PC-9 (cell line): ENCODE data around the gene NINJ1. TPM values are rescaled to one million over a fixed set of nuclear protein-coding genes. Genes with fewer than 3 reads are reported as not detected.

Experiments
- BruUV-seq: library from RNA; stranded (reverse); fragments of 400-500 nt; replicated peaks from 2 replicates; lab custom pipeline; 2021; lab: Mats Ljungman, UMichigan
- CTCF ChIA-PET: fragments of 300-600 bp; sonication (Branson Sonifier 250); formaldehyde crosslinking; loops from one replicate; lab custom pipeline; 2022; ENCODE audit warnings: antibody characterized with exemption; lab: Charles Lee
- POLR2A ChIA-PET: fragments of 300-600 bp; sonication (Branson Sonifier 250); formaldehyde crosslinking; loops from one replicate; lab custom pipeline; 2022; ENCODE audit warnings: antibody characterized with exemption; ENCODE audit not compliant: unreplicated experiment; lab: Charles Lee
- DNase-seq, 2 experiments: peaks; one replicate each; pipeline versions ENCODE4 v3.0.0 to v3.0.0-alpha.2; 2015 to 2022; ENCODE audit warnings: mixed read lengths in 1 of 2
- H2AFZ ChIP-seq: fragments of 200-600 bp; sonication (generic); 2 replicates; pipeline ENCODE4 v1.8.1; 2017; ENCODE audit warnings: antibody characterized with exemption
- H3F3A ChIP-seq: fragments of 200-600 bp; sonication (generic); 2 replicates; pipeline ENCODE4 v1.8.1; 2017; ENCODE audit warnings: antibody characterized with exemption, mild to moderate bottlenecking, low read depth; ENCODE audit not compliant: insufficient read depth
- H3K27ac ChIP-seq: fragments of 200-600 bp; sonication (generic); 2 replicates; pipeline ENCODE4 v1.6.1; 2016; ENCODE audit warnings: mixed run types
- H3K27me3 ChIP-seq: fragments of 200-600 bp; sonication (generic); 2 replicates; pipeline ENCODE4 v1.6.1; 2016; ENCODE audit warnings: low read depth, mixed run types; ENCODE audit not compliant: insufficient read depth
- H3K36me3 ChIP-seq: fragments of 200-600 bp; sonication (generic); 2 replicates; pipeline ENCODE4 v1.6.1; 2016; ENCODE audit warnings: low read depth, mixed run types
- H3K4me1 ChIP-seq: fragments of 200-600 bp; sonication (generic); replicated peaks from 2 replicates; pipeline ENCODE4 v1.6.1; 2016; ENCODE audit warnings: mixed run types; ENCODE audit not compliant: insufficient read depth
- H3K4me2 ChIP-seq: fragments of 200-600 bp; sonication (generic); 2 replicates; pipeline ENCODE4 v1.6.1; 2017; ENCODE audit warnings: mixed run types
- H3K4me3 ChIP-seq: fragments of 200-600 bp; sonication (generic); 2 replicates; pipeline ENCODE4 v1.6.1; 2016; ENCODE audit warnings: mixed run types
- H3K79me2 ChIP-seq: fragments of 200-600 bp; sonication (generic); 2 replicates; pipeline ENCODE4 v1.6.1; 2017; ENCODE audit warnings: low read depth, mixed run types
- H3K9me2 ChIP-seq: fragments of 200-600 bp; sonication (generic); 2 replicates; pipeline ENCODE4 v1.8.1; 2017; ENCODE audit warnings: mild to moderate bottlenecking; ENCODE audit not compliant: insufficient read depth
- H3K9me3 ChIP-seq: fragments of 200-600 bp; sonication (generic); 2 replicates; pipeline ENCODE4 v1.8.1; 2016; ENCODE audit warnings: low read depth; ENCODE audit not compliant: insufficient read depth
- H4K20me1 ChIP-seq: fragments of 200-600 bp; sonication (generic); 2 replicates; pipeline ENCODE4 v1.8.1; 2017; ENCODE audit not compliant: insufficient read depth
- CTCF ChIP-seq: fragments of 200-600 bp; sonication (generic); conservative IDR thresholded peaks from 2 replicates; pipeline ENCODE4 v1.6.1; 2017; ENCODE audit warnings: mixed run types, antibody characterized with exemption, mild to moderate bottlenecking, moderate library complexity
- EZH2 ChIP-seq: fragments of 200-600 bp; sonication (generic); IDR thresholded peaks from 2 replicates; pipeline ENCODE4 v1.8.0; 2017; ENCODE audit warnings: antibody characterized with exemption, low read depth
- intact Hi-C: fragments of 100-400 bp; cut with micrococcal nuclease; formaldehyde crosslinking; loops from one replicate; pipeline ENCODE4 v1.10.0; 2022; ENCODE audit not compliant: unreplicated experiment
- total RNA-seq: library from RNA; stranded (reverse); gene quantifications from 2 replicates; pipeline ENCODE4 v1.2.3, GENCODE V29; 2021

Gene NINJ1
- total RNA-seq, 1 experiment from 2014 or later, result 115 TPM

- BruUV-seq, result no TSS peak
- Histone ChIP-seq H3K4me2 (no peak overlapping the region), H3F3A (no peaks in the 10 kb centered on the region), H3K27ac (no peak overlapping the region), H3K36me3 (no peaks in the 10 kb centered on the region), H2AFZ (no peak overlapping the region), H3K9me3 (no peaks in the 10 kb centered on the region), H3K79me2 (no peaks in the 10 kb centered on the region), H3K27me3 (no peaks in the 10 kb centered on the region), H4K20me1 (no peaks in the 10 kb centered on the region), H3K9me2 (no peaks in the 10 kb centered on the region), H3K4me1 (no peaks in the 10 kb centered on the region), H3K4me3 (no peak overlapping the region)
- no peak for TF ChIP-seq EZH2
- CTCF ChIA-PET, result interaction anchor here (0.7 kb wide), 1 partner anchor 310 kb away, joined by 10 read pairs; no protein-coding TSS in a partner anchor
- POLR2A ChIA-PET, result no interaction called here
- intact Hi-C loops, result no loop called here
- DNase-seq, result no peak
These were observed 38.8 kb upstream of the NINJ1 start for GRCh38 chr9:93172666-93173364.

GRCh38 chr9:93171261-93171990 lies 37.4 kb upstream of the NINJ1 start:
- no TSS peak for BruUV-seq
- H3K27me3 ChIP-seq, result no peaks in the 10 kb centered on the region
- CTCF ChIA-PET, result interaction anchor here (0.6 kb wide), 1 partner anchor 349 kb away, joined by 3 read pairs; no protein-coding TSS in a partner anchor

GRCh38 chr9:93170571-93170970 lies 36.5 kb upstream of the NINJ1 start:
- no peaks in the 10 kb centered on the region for H4K20me1 ChIP-seq
- H3F3A ChIP-seq, result no peaks in the 10 kb centered on the region
- no peaks in the 10 kb centered on the region for H3K27me3 ChIP-seq
- TF ChIP-seq CTCF (no peak), EZH2 (no peak)
- BruUV-seq, result no TSS peak
- no peaks in the 10 kb centered on the region for H3K9me2 ChIP-seq
- intact Hi-C loops, result no loop called here
- no peak overlapping the region for H2AFZ ChIP-seq
- DNase-seq, result no peak
- H3K9me3 ChIP-seq, result no peaks in the 10 kb centered on the region
- H3K79me2 ChIP-seq, result no peaks in the 10 kb centered on the region
- no peak overlapping the region for H3K4me2 ChIP-seq
- ChIA-PET POLR2A (no interaction called here), CTCF (no interaction called here)
- no peaks in the 10 kb centered on the region for H3K36me3 ChIP-seq
- H3K27ac ChIP-seq, result no peak overlapping the region
- no peak overlapping the region for H3K4me3 ChIP-seq
- no peaks in the 10 kb centered on the region for H3K4me1 ChIP-seq

More at GRCh38 chr9:93171261-93171990, 37.4 kb upstream of the NINJ1 start:
- Histone ChIP-seq H3K79me2 (no peaks in the 10 kb centered on the region), H3K4me1 (no peaks in the 10 kb centered on the region), H3K9me2 (no peaks in the 10 kb centered on the region), H3K4me3 (no peak overlapping the region), H3K36me3 (no peaks in the 10 kb centered on the region), H3K4me2 (no peak overlapping the region), H4K20me1 (no peaks in the 10 kb centered on the region), H3F3A (no peaks in the 10 kb centered on the region), H3K9me3 (no peaks in the 10 kb centered on the region), H2AFZ (no peak overlapping the region), H3K27ac (no peak overlapping the region)
- intact Hi-C loops, result no loop called here
- POLR2A ChIA-PET, result no interaction called here
- DNase-seq, result no peak
- TF ChIP-seq CTCF, result no peak
- TF ChIP-seq EZH2, result no peak
